K562 (cell line): ENCODE measurements around the gene CBFA2T2. TPM values are rescaled to one million over a fixed set of nuclear protein-coding genes. Genes with fewer than 3 reads are reported as not detected.

Experiments used
- CREB1 ChIP-seq, 2 experiments: sonication (generic) in 1 of 2; formaldehyde crosslinking in 1 of 2; IDR thresholded peaks; 2 replicates each; pipeline versions ENCODE4 v1.6.1 to v1.8.0; 2012 to 2022; ENCODE audit warnings: inconsistent platforms in 1 of 2, mild to moderate bottlenecking in 1 of 2, missing genetic modification reagents in 1 of 2, moderate library complexity in 1 of 2
- ESRRA ChIP-seq: fragments of 450-650 bp; IDR thresholded peaks from 2 replicates; pipeline ENCODE4 v1.6.1; 2014; ENCODE audit warnings: low read depth, mild to moderate bottlenecking, moderate library complexity, borderline replicate concordance
- EZH2 ChIP-seq: IDR thresholded peaks from 2 replicates; pipeline ENCODE4 v1.6.1; 2012; ENCODE audit warnings: low read depth, mild to moderate bottlenecking, inconsistent platforms, low read length, borderline replicate concordance
- GATAD2B ChIP-seq: fragments of 450-650 bp; IDR thresholded peaks from 2 replicates; pipeline ENCODE4 v1.6.1; 2017; ENCODE audit warnings: mild to moderate bottlenecking, borderline replicate concordance
- GTF2F1 ChIP-seq: IDR thresholded peaks from 2 replicates; pipeline ENCODE4 v1.6.1; 2011; ENCODE audit warnings: low read depth, low read length, improper control_type of control experiment
- PHF8 ChIP-seq: fragments of 200-600 bp; sonication (generic); IDR thresholded peaks from 2 replicates; pipeline ENCODE4 v1.6.1; 2012; ENCODE audit warnings: mixed run types, mild to moderate bottlenecking, inconsistent platforms, low read length, moderate library complexity, borderline replicate concordance
- POLR2H ChIP-seq: IDR thresholded peaks from 2 replicates; pipeline ENCODE4 v1.6.1; 2016; ENCODE audit warnings: missing genetic modification characterization, low read depth, mild to moderate bottlenecking, control low read depth, missing compliant biosample characterization, moderate library complexity
- RAD21 ChIP-seq, 2 experiments: fragments of 250-450 bp in 1 of 2; fragments of 450-650 bp in 1 of 2; sonication (Bioruptor Pico) in 1 of 2; formaldehyde crosslinking in 1 of 2; IDR thresholded peaks in 1 of 2; conservative IDR thresholded peaks in 1 of 2; 2 replicates each; pipeline versions ENCODE4 v1.4.0 to v1.8.0; 2020 to 2022; ENCODE audit warnings: mild to moderate bottlenecking in 2 of 2, moderate library complexity in 1 of 2
- RNF219 ChIP-seq: fragments of 250-450 bp; sonication (Bioruptor Pico); IDR thresholded peaks from 2 replicates; pipeline ENCODE4 v1.5.0; 2022; ENCODE audit warnings: mild to moderate bottlenecking
- ZBTB17 ChIP-seq: fragments of 450-650 bp; formaldehyde crosslinking; IDR thresholded peaks from 2 replicates; pipeline ENCODE4 v1.4.0; 2020; ENCODE audit warnings: mild to moderate bottlenecking
- ZNF507 ChIP-seq: conservative IDR thresholded peaks from 2 replicates; pipeline ENCODE4 v1.6.1; 2017; ENCODE audit warnings: missing genetic modification characterization, missing compliant biosample characterization
- ZNF592 ChIP-seq: fragments of 450-650 bp; IDR thresholded peaks from 2 replicates; pipeline ENCODE4 v1.6.1; 2017; ENCODE audit warnings: antibody characterized with exemption, mild to moderate bottlenecking
- ZNF695 ChIP-seq: fragments of 450-650 bp; formaldehyde crosslinking; IDR thresholded peaks from 2 replicates; pipeline ENCODE4 v1.4.0; 2020; ENCODE audit warnings: mild to moderate bottlenecking, moderate library complexity
- polyA plus RNA-seq, 8 experiments: library from polyadenylated mRNA; depleted of rRNA in 4 of 8; stranded (reverse) in 5 of 8; unstranded in 3 of 8; fragments of >200 nt; fragmentation: Nextera tagmentation in 2 of 8; fragmentation: Illumina TruSeq in 1 of 8; extraction: Ambion mirVana in 2 of 8; extraction: Trizol in 1 of 8; gene quantifications; 2 replicates each; pipeline versions ENCODE4 v1.2.1 to v1.2.3, GENCODE V29; 2011 to 2014; ENCODE audit warnings: inconsistent platforms in 1 of 8, missing spikeins in 1 of 8
- total RNA-seq, 7 experiments: library from RNA; depleted of rRNA in 6 of 7; stranded (reverse); fragments of >200 nt in 6 of 7; fragmentation: Illumina TruSeq in 2 of 7; extraction: Trizol in 2 of 7; gene quantifications; 2 replicates each; pipeline versions ENCODE4 v1.2.1 to v1.2.3, GENCODE V29; 2011 to 2021; ENCODE audit warnings: low replicate concordance in 1 of 7
- TF ChIP-seq, protein P1 (sequence below): fragments of 200-800 bp; sonication (Bioruptor generic); IDR thresholded peaks from 2 replicates; pipeline ENCODE4 v1.6.1; 2016; ENCODE audit warnings: missing genetic modification characterization, missing compliant biosample characterization

CBFA2T2 gene
- total and polyA plus RNA-seq, 9 of the 15 experiments (the other 6 are each of a cell fraction or from before 2014, with no cell fraction given): 0.27 to 9.6 (median 5.8) TPM

- TF ChIP-seq RAD21 (CRISPR knock-in tag; conservative IDR thresholded peaks at IDR 0.05 in 1 of 2, IDR thresholded peaks at IDR 0.05 in 1 of 2) (no peak; a peak in 1 of 4 replicates), CREB1 (IDR thresholded peaks at IDR 0.05) (peak; percentile 44; the same call in 1 of the 2 replicates), CREB1 (CRISPR knock-in tag; IDR thresholded peaks at IDR 0.05) (no peak), ZBTB17 (CRISPR knock-in tag) (0 out of 2 replicates have a peak, but pooled peaks have one; percentile 26), ZNF592 (0 out of 2 replicates have a peak, but pooled peaks have one; percentile 40), ZNF507 (no peak), POLR2H (tag) (peak; percentile 48), GTF2F1 (no peak), RNF219 (no peak), ZNF695 (CRISPR knock-in tag) (no peak), GATAD2B (peak; percentile 88), PHF8 (peak; percentile 49; the same call in 1 of the 2 replicates), EZH2 (no peak), ESRRA (peak; percentile 25; the same call in 1 of the 2 replicates)
- TF ChIP-seq, protein P1, sequence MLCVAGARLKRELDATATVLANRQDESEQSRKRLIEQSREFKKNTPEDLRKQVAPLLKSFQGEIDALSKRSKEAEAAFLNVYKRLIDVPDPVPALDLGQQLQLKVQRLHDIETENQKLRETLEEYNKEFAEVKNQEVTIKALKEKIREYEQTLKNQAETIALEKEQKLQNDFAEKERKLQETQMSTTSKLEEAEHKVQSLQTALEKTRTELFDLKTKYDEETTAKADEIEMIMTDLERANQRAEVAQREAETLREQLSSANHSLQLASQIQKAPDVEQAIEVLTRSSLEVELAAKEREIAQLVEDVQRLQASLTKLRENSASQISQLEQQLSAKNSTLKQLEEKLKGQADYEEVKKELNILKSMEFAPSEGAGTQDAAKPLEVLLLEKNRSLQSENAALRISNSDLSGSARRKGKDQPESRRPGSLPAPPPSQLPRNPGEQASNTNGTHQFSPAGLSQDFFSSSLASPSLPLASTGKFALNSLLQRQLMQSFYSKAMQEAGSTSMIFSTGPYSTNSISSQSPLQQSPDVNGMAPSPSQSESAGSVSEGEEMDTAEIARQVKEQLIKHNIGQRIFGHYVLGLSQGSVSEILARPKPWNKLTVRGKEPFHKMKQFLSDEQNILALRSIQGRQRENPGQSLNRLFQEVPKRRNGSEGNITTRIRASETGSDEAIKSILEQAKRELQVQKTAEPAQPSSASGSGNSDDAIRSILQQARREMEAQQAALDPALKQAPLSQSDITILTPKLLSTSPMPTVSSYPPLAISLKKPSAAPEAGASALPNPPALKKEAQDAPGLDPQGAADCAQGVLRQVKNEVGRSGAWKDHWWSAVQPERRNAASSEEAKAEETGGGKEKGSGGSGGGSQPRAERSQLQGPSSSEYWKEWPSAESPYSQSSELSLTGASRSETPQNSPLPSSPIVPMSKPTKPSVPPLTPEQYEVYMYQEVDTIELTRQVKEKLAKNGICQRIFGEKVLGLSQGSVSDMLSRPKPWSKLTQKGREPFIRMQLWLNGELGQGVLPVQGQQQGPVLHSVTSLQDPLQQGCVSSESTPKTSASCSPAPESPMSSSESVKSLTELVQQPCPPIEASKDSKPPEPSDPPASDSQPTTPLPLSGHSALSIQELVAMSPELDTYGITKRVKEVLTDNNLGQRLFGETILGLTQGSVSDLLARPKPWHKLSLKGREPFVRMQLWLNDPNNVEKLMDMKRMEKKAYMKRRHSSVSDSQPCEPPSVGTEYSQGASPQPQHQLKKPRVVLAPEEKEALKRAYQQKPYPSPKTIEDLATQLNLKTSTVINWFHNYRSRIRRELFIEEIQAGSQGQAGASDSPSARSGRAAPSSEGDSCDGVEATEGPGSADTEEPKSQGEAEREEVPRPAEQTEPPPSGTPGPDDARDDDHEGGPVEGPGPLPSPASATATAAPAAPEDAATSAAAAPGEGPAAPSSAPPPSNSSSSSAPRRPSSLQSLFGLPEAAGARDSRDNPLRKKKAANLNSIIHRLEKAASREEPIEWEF (CRISPR knock-in tag): no peak
These were observed 184.6 kb downstream of the CBFA2T2 start, which contains the start of gene NECAB3 (continued) for GRCh38 chr20:33674294-33675135.
